ENCODE results near the gene CEP85. TPM values are rescaled to one million over a fixed set of nuclear protein-coding genes. Genes with fewer than 3 reads are reported as not detected.
"Not testable (repeated sequence)": the region's sequence is repeated elsewhere in the genome, so short reads cannot be mapped to it uniquely, and the experiment has no call there.

The CEP85 gene
- total RNA-seq, 2 donors from 2014 or later: 6.2 to 6.9 TPM

DNA sequence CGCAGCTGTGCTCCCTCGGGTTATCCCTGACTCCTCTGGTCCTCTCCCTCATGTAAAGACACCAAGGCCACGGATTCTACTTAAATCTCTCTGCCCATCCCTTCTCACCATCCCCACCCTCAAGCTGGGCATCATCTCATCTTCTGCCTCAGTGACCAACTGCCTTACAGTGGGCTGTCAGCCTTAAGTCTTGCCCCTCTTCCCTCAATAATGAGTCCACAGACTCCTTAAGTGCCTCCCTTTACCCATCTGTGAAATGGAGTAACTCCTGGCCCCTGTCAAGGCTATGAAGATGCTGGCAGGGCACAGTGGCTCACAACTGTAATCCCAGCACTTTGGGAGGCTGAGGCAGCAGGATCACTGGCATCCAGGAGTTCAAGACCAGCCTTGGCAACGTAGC lies 57.9 kb downstream of the CEP85 start:
- TF ChIP-seq POLR2A (IDR thresholded peaks at IDR 0.05): no peak
- TF ChIP-seq, protein P1, sequence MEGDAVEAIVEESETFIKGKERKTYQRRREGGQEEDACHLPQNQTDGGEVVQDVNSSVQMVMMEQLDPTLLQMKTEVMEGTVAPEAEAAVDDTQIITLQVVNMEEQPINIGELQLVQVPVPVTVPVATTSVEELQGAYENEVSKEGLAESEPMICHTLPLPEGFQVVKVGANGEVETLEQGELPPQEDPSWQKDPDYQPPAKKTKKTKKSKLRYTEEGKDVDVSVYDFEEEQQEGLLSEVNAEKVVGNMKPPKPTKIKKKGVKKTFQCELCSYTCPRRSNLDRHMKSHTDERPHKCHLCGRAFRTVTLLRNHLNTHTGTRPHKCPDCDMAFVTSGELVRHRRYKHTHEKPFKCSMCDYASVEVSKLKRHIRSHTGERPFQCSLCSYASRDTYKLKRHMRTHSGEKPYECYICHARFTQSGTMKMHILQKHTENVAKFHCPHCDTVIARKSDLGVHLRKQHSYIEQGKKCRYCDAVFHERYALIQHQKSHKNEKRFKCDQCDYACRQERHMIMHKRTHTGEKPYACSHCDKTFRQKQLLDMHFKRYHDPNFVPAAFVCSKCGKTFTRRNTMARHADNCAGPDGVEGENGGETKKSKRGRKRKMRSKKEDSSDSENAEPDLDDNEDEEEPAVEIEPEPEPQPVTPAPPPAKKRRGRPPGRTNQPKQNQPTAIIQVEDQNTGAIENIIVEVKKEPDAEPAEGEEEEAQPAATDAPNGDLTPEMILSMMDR (IDR thresholded peaks at IDR 0.05): no peak
- H3K9me3 ChIP-seq: no peaks in the 10 kb centered on the region
- no peaks in the 10 kb centered on the region for H3K4me1 ChIP-seq
- H3K27me3 ChIP-seq: no peaks in the 10 kb centered on the region
- no peak for ATAC-seq
- H3K36me3 ChIP-seq (replicated peaks in 1 of 2; ENCODE audit: insufficient read depth in 1 of 2, low read depth in 2 of 2): no peaks in the 10 kb centered on the region
- DNase-seq: no peak
- no peak overlapping the region for H3K27ac ChIP-seq
- WGBS, 2 donors: 82 to 89% methylated on average over 4 of the region's 4 CpGs
- intact Hi-C loops (cut with DNase I): no loop called here
- no peak overlapping the region for H3K4me3 ChIP-seq

DNA sequence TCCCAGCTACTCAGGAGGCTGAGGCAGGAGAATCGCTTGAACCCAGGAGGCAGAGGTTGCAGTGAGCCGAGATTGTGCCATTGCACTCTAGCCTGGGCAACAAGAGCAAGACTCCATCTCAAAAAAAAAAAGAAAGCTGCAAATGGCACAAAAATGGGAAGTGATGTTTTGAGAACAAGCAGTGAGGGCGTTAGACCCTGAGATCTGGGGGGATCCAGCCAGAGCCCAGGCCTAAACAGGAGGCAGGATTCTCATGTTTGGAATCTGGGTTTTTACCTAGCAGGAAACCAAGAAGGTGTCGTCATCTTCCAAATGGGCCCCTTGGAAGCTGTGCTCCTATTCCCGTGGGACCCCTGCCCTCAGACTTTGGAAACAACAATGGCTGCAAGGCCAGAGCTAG lies 58.7 kb downstream of the CEP85 start:
- intact Hi-C loops (cut with DNase I); H3K36me3 ChIP-seq (replicated peaks in 1 of 2; ENCODE audit: insufficient read depth in 1 of 2, low read depth in 2 of 2); H3K27ac ChIP-seq; H3K9me3 ChIP-seq; H3K4me3 ChIP-seq; DNase-seq; H3K27me3 ChIP-seq; ATAC-seq; H3K4me1 ChIP-seq: not testable (repeated sequence)
- 72 to 95% methylated on average over 4 to 5 of the region's 5 CpGs for WGBS, 2 donors

DNA sequence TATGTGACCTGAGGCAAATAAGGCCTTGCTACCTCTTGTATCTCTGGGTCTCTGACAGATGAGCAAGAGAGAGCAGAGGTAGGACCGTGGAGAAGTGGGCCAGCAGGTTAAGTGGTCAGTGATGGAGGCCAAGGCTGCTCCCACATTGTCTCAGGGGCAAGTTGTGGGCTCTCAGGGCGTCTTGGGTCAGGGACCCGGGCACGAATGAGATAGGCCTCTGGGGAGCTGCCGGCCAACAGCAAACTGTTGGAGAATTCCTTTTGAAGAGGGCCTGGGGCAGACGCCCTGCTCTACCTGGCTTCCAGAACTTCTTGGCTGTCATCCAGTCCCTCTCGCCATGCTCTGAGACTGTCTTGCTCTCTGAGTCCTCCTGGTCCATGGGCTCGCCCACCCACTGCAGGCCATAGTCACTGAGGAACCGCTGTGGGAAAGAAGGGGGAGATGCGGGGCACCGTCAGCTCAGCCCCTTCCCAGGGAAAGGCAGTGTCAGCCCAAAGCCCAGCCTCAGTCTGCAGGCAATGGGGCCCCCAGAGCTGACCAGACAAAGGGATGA lies 60.0 kb downstream of the CEP85 start:
- no peak overlapping the region for H3K4me3 ChIP-seq
- H3K36me3 ChIP-seq (replicated peaks in 1 of 2; ENCODE audit: insufficient read depth in 1 of 2, low read depth in 2 of 2): no peaks in the 10 kb centered on the region
- no peak overlapping the region for H3K27ac ChIP-seq
- no peaks in the 10 kb centered on the region for H3K27me3 ChIP-seq
- no peak for TF ChIP-seq POLR2A (IDR thresholded peaks at IDR 0.05)
- TF ChIP-seq, protein P1 (IDR thresholded peaks at IDR 0.05): no peak
- 79% methylated on average over 7 to 11 of the region's 11 CpGs for WGBS, 2 donors
- H3K9me3 ChIP-seq: no peaks in the 10 kb centered on the region
- intact Hi-C loops (cut with DNase I): no loop called here
- no peak for ATAC-seq
- H3K4me1 ChIP-seq: no peaks in the 10 kb centered on the region
- no peak for DNase-seq

DNA sequence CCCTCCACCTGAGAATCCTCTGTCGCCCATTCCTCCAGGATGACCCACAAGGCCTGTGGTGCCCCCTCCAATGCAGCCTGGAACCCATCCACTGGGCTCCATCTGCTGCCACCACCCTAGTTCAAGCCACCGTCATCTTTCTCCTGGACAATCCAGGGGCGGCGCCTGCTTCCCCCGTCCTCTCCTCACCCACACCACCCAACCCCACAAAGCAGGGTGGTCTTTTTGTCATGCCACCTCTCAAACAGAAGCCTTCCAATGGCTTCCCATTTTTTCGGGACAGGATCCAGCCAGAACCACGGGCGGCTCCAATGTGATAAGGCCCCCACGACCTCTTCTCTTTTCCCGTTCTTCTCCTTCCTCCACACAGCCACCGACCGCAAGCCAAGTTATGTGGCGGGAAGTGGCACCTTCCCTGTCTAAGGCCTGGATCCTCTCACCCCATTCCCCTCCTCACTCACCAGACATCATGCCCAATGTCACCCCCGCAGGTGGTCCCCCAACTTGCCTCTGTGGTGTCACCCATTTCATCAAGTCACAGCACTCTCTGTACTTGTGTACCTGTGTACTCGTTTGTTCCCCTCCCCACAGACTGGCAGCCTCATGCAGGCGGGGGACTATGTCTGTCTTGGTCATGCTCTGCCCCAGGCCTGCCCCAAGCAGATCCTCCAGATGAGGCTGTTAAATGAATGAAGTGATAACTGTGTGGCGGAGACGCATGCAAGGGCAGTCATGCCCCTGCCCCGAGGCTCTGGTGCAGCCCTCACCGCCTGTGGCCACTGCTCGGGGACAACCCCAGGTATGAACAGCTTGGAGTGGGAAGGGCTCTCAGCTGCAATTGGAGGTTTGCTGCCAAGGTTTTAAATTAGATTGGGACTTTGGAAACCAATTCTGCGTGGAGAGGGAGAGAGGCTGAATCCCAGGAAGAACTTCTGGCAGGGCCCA lies 61.5 kb downstream of the CEP85 start:
- intact Hi-C loops (cut with DNase I): no loop called here
- Histone ChIP-seq H3K9me3 (no peaks in the 10 kb centered on the region), H3K27me3 (no peaks in the 10 kb centered on the region), H3K4me1 (no peaks in the 10 kb centered on the region), H3K4me3 (no peak overlapping the region), H3K27ac (no peak overlapping the region), H3K36me3 (replicated peaks in 1 of 2; ENCODE audit: insufficient read depth in 1 of 2, low read depth in 2 of 2) (no peaks in the 10 kb centered on the region)
- WGBS, 2 donors: 87 to 88% methylated on average over 16 to 22 of the region's 22 CpGs
- no peak for ATAC-seq
- TF ChIP-seq, protein P1 (IDR thresholded peaks at IDR 0.05): no peak
- TF ChIP-seq POLR2A (IDR thresholded peaks at IDR 0.05): no peak
- DNase-seq: no peak

DNA sequence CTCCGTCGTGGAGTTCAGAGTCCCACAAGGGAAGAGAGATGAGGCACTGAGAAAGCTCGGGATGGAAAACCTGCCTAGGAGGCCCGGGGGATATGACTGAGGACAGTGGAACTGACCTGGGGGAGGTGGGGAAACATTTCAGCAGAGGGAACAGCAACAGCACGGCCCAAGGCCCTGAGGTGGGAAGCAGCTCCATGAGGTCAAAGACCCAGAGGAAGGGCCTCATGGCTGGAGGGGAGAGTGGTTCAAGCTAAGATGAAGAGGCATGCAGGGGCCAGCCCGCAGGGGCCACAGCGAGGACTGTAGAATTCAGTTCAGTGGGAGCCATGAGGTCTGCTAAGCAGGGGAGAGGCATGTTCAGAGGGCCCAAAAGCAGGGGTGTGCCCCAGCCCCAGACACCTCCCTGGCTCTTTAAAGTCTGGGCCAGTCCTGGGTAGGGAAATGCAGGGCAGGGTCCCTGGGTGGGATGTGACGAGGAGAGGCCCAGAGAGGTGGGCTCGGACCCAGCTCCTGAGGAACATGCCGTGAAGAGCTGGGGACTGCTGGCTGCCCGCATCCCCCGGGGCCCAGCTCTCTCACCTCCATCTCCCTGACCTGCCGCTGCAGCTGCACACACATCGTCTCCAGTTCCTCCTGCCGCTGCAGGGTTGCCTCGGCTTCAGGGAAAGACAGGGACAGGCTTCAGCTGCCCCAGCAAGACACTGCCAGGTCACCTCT lies 62.5 kb downstream of the CEP85 start:
- 77 to 87% methylated on average over 7 to 16 of the region's 16 CpGs for WGBS, 2 donors
- H3K4me1 ChIP-seq: no peaks in the 10 kb centered on the region
- H3K9me3 ChIP-seq: no peaks in the 10 kb centered on the region
- DNase-seq (no peak), ATAC-seq (no peak)
- no peaks in the 10 kb centered on the region for H3K36me3 ChIP-seq (replicated peaks in 1 of 2; ENCODE audit: insufficient read depth in 1 of 2, low read depth in 2 of 2)
- H3K27me3 ChIP-seq: no peaks in the 10 kb centered on the region
- TF ChIP-seq, protein P1 (IDR thresholded peaks at IDR 0.05): no peak
- TF ChIP-seq POLR2A (IDR thresholded peaks at IDR 0.05): no peak
- H3K27ac ChIP-seq: no peak overlapping the region
- H3K4me3 ChIP-seq: no peak overlapping the region
- intact Hi-C loops (cut with DNase I): no loop called here
